Measurements from ENCODE around the gene ZMPSTE24. TPM values are rescaled to one million over a fixed set of nuclear protein-coding genes. Genes with fewer than 3 reads are reported as not detected.

Gene ZMPSTE24
- total and polyA plus RNA-seq, 10 of the 15 experiments (the other 5 are each of a cell fraction or from before 2014, with no cell fraction given) = 21.5 to 84.4 (median 43.6) TPM

DNA sequence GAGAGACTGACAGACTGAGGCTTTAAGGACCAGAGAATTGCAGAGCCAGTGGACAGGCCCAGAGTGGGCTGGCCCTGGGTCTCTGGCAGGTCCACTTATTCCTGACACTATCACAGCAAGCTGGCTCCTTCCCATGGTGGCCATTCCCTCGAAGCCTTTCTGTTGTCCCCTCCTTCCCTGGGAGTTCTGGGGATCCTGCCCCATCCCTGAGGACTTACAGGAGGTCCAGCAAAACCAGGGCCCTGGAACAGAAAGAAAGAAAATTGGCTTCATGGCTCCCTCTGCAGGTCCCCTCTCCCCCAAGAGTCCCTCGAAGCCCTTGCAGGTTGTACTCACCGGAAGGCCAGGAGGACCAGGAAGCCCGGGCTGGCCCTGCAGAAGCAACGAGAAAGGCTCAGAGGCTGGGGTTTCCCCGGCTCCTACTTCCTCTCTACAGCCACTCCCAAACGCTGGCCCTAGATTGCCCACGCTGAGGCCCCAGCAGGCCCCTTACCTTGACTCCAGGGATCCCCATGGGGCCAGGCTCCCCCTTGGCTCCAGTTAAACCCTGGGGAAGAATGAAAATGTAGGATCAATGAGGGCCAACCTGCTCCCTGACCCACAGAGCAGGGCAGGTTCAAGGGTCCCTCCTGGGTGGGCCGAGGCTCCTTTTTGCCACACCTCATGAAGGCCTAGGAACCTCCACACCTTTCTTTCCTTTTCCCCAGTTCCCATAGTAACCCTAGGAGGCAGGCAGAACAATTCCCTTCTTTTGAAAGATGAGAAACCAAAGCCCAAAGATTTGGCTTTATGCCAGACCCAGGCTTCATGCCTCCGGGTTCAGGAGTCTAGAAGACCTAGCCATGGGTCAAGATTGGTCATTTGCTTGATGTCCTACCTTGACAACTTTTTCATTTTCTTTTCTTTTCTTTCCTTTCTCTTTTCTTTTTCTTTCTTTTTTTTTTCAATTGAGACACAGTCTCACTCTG, 54.5 kb downstream of the ZMPSTE24 start (continued):
- 0 out of 2 replicates have a peak, but pooled peaks have one; percentile 50 for TF ChIP-seq ELK1 (IDR thresholded peaks at IDR 0.05; ENCODE audit: low read depth, low read length)
- TF ChIP-seq RCOR1 (conservative IDR thresholded peaks at IDR 0.05; ENCODE audit: low read depth, low read length) = no peak
- TF ChIP-seq NBN (IDR thresholded peaks at IDR 0.05) = peak; percentile 34; the same call in 1 of the 2 replicates
- no peak for TF ChIP-seq ZBED1 (IDR thresholded peaks at IDR 0.05; ENCODE audit: borderline replicate concordance)
- TF ChIP-seq TCF3 (IDR thresholded peaks at IDR 0.05; ENCODE audit: borderline replicate concordance, insufficient read depth, low read depth, low read length) = no peak
- no peak for TF ChIP-seq SUZ12 (IDR thresholded peaks at IDR 0.05; ENCODE audit: unreplicated experiment)
- TF ChIP-seq ZNF592 (IDR thresholded peaks at IDR 0.05) = no peak
- TF ChIP-seq HDAC6 (IDR thresholded peaks at IDR 0.05; ENCODE audit: unreplicated experiment) = no peak
- TF ChIP-seq POU2F2 (IDR thresholded peaks at IDR 0.05; ENCODE audit: borderline replicate concordance, low read depth, low read length) = 0 out of 3 replicates have a peak, but pooled peaks have one; percentile 22
- 0 out of 2 replicates have a peak, but pooled peaks have one; percentile 27 for TF ChIP-seq CREM (IDR thresholded peaks at IDR 0.05; ENCODE audit: low read depth)
- no peak for TF ChIP-seq HCFC1 (IDR thresholded peaks at IDR 0.05; ENCODE audit: low read length)
- no peak for TF ChIP-seq MEF2A (IDR thresholded peaks at IDR 0.05; ENCODE audit: insufficient read depth, low read depth, low read length)
- TF ChIP-seq, protein P1, sequence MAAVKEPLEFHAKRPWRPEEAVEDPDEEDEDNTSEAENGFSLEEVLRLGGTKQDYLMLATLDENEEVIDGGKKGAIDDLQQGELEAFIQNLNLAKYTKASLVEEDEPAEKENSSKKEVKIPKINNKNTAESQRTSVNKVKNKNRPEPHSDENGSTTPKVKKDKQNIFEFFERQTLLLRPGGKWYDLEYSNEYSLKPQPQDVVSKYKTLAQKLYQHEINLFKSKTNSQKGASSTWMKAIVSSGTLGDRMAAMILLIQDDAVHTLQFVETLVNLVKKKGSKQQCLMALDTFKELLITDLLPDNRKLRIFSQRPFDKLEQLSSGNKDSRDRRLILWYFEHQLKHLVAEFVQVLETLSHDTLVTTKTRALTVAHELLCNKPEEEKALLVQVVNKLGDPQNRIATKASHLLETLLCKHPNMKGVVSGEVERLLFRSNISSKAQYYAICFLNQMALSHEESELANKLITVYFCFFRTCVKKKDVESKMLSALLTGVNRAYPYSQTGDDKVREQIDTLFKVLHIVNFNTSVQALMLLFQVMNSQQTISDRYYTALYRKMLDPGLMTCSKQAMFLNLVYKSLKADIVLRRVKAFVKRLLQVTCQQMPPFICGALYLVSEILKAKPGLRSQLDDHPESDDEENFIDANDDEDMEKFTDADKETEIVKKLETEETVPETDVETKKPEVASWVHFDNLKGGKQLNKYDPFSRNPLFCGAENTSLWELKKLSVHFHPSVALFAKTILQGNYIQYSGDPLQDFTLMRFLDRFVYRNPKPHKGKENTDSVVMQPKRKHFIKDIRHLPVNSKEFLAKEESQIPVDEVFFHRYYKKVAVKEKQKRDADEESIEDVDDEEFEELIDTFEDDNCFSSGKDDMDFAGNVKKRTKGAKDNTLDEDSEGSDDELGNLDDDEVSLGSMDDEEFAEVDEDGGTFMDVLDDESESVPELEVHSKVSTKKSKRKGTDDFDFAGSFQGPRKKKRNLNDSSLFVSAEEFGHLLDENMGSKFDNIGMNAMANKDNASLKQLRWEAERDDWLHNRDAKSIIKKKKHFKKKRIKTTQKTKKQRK (IDR thresholded peaks at IDR 0.05; ENCODE audit: low read depth, low read length) = no peak
- TF ChIP-seq IKZF2 (IDR thresholded peaks at IDR 0.05) = peak; percentile 40 to 49; a peak in 2 of 4 replicates
- TF ChIP-seq SP1 (IDR thresholded peaks at IDR 0.05; ENCODE audit: low read depth, low read length) = peak; percentile 17
- TF ChIP-seq RAD51 (IDR thresholded peaks at IDR 0.05) = no peak
- TF ChIP-seq POLR2AphosphoS2 (IDR thresholded peaks at IDR 0.05; ENCODE audit: low read depth, low read length) = no peak
- no peak for TF ChIP-seq PAX8 (IDR thresholded peaks at IDR 0.05)
- TF ChIP-seq CTCF (IDR thresholded peaks at IDR 0.05 in 2 of 3, conservative IDR thresholded peaks at IDR 0.05 in 1 of 3; ENCODE audit: control insufficient read depth in 2 of 3, extremely low read depth in 1 of 3, insufficient read depth in 1 of 3, low read depth in 3 of 3, low read length in 3 of 3) = peak in 2 of 3 experiments; percentile 6 to 26; a peak in 2 of 6 replicates
